Stimulated activated CD4-positive, alpha-beta T cell treated with anti-CD3 and anti-CD28 coated beads, Interleukin-1b, Interleukin-23, amount 100 ng/mL, for 1 hour (primary cell): ENCODE data around the gene GTF2F2.
"Not testable (repeated sequence)": the region's sequence is repeated elsewhere in the genome, so short reads cannot be mapped to it uniquely, and the experiment has no call there.

ENCODE experiments used
- DNase-seq, 2 donors: peaks; one replicate each; pipeline ENCODE4 v3.0.0-alpha.2; 2020; ENCODE audit warnings: low read depth in 2 of 2

The GTF2F2 gene

DNA sequence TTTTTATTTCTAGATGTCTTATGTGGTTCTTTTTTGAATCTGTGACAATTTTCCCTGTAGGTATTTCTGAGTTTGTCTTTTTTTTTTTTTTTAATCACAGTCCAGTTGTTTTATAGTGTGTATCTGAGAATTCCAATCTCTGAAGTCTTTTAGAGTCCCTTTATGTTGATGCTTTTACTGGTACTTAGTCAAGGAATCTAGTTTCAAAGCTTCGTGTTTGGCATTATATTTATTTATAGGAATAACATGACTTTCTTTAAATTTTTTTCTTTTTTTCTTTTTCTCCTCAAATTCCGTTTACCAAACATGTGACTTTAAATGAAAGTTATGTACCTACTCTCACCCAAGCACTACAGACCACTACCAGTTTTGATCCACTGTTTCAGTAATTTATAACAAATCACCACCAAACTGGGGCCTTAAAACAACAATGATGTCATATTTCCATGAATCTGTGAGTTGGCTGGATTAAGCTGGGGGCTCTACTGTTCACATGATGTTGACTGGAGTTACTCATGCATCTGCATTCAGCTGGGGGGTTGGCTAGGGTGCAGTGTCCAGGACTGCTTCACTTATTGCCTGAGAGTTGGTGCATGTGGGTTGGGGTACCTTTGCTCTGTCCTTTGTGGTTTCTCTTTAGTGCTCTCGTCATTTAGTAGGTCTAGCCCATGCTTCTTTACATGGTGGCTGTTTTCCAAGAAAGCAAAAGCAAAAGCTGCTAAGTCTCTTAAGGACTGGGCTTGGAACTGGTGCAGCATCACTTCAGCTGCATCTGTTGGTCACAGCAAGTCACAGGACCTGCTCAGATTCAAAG is 58.2 kb downstream of the GTF2F2 start:
- DNase-seq = no peak

DNA sequence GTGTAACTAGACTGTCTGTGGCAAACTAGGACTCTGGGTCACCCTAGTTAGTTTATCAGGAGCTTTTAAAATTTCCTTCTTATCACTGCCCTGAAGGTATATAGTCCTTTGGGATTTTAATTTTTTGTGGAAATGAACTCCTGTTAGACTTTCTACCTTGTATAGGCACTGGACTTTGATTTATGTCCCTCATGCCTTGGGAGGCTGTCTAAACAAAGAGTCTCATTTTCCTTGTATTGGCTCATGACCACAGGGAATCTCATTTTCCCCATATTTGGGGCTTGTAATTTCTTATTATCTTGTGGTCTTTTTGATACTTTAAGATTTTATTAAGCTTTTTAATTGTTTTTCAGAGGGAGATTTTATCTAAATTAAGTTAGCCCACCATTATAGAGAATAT is 59.1 kb downstream of the GTF2F2 start:
- no peak for DNase-seq

DNA sequence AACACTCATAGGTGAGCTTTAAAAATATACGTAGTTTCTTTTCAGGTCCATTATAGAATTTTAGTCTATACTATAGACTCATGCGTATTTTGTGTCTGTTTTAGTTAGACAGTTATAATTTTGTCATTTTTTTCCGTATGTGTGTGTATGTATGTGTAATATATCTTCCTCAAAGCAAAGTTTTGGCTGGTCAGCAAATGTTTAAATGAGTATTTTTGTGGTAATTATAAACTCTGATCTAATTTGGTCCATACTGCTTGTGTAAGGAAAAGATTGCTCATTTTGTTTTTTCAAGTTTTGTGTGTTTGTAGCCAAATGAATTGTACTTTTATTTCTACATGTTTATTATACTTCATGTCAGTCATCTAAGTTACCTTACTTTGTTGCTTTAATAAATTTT is 60.0 kb downstream of the GTF2F2 start:
- no peak for DNase-seq

DNA sequence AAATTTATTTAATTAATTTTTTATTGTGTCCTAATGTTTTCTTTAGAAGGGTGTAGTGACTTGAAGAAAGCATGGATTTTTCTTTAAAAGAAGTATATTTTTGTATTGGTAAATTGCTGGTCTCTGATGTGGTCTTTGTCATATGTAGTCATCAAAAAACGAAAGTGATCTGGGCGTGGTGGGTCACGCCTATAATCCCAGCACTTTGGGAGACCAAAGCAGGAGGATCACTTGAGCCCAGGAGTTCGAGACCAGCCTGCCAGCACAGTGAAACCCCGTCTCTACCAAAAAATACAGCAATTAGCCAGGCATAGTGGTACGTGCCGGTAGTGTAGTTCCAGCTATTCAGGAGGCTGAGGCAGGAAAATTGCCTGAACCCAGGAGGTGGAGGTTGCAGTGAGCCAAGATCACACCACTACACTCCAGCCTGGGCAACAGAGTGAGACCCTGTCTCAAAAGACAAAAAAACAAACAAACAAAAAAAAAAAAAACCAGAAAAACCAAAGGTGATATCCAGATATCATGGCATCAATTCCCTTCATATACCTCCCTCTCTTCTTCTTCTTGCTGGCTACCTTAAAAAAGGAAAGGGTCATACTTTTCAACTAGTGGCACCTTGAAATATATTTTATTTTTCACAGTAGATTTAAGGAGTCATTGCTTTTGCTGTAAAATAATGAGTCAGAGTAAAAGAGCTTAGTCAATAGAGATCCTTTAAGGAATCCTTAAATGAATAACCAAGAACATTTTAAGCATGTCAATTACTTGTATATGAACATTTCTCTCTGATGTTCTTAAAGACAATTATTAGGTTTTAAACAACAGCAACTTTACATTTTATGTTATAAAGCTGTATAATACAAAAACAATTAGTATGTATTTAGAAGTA is 60.6 kb downstream of the GTF2F2 start:
- no peak for DNase-seq

DNA sequence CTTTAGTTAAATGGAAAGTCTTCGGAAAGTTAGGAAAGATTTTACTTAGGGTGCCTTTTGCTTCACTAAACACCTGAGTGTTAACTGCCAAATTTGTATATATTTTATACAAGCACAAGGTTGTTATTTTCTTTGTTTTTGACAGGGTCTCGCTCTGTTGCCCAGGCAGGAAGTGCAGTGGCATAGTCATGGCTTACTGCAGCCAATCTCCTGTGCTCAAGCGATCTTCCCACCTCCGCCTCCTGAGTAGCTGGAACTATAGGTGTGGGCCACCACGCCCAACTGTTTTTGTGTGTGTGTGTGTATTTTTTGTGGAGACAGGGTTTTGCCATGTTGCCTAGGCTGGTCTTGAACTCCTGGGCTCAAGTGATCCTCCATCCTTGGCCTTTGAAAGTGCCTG is 64.4 kb downstream of the GTF2F2 start:
- no peak for DNase-seq

DNA sequence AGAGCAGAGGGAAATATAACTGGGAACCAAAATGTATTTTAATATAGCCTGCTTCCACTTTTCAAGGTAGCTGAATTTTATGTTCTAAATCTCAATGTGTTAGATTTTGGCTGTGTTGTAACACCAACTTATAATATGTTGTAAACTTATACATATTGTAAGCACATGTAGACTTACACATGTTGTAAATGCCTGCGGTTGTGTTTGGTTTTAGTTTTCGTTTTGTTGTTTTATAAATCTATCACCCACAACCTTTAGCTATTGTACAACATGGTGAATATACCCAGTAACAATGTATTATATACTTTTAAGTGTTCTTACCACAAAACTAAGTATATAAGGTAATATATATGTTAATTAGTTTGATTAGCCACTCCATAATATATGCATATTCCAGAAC is 65.0 kb downstream of the GTF2F2 start:
- no peak for DNase-seq

DNA sequence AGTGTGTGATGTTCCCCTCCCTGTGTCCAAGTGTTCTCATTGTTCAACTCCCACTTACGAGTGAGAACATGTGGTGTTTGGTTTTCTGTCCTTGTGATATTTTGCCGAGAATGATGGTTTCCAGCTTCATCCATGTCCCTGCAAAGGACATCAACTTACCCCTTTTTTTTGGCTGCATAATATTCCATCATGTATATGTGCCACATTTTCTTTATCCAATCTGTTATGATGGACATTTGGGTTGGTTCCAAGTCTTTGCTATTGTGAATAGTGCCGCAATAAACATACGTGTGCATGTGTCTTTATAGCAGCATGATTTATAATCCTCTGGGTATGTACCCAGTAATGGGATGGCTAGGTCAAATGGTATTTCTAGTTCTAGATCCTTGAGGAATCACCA is 68.8 kb downstream of the GTF2F2 start:
- not testable (repeated sequence) for DNase-seq

DNA sequence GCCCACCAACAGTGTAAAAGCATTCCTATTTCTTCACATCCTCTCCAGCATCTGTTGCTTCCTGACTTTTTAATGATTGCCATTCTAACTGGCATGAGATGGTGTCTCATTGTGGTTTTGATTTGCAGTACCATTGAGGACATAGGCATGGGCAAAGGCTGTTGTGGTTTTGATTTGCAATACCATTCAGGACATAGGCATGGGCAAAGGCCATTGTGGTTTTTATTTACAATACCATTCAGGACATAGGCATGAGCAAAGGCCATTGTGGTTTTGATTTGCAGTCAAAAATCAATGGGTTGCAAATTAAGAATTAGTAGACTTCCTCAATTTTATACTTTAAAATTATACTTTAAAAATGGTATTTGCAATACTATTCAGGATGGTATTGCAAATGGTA is 69.2 kb downstream of the GTF2F2 start:
- DNase-seq = not testable (repeated sequence)

DNA sequence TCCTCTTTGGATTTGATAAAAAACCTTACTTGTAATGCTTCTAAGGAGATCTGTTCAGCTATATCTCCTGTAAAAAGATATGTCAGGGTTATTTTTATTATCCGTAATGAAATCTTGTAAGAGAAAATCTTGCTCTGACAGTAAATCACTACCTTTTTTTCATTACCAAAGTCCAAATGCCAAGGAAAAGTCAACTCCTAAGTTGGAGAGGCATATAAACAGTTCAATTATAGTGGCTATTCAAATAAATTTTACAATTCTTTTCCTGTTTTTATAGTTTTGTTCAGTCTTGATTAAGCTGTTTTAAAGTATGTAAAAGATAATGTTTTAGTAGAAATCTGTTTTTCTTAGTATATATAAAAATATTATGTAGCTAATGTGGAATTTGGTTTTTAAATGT is 71.6 kb downstream of the GTF2F2 start:
- DNase-seq = no peak

DNA sequence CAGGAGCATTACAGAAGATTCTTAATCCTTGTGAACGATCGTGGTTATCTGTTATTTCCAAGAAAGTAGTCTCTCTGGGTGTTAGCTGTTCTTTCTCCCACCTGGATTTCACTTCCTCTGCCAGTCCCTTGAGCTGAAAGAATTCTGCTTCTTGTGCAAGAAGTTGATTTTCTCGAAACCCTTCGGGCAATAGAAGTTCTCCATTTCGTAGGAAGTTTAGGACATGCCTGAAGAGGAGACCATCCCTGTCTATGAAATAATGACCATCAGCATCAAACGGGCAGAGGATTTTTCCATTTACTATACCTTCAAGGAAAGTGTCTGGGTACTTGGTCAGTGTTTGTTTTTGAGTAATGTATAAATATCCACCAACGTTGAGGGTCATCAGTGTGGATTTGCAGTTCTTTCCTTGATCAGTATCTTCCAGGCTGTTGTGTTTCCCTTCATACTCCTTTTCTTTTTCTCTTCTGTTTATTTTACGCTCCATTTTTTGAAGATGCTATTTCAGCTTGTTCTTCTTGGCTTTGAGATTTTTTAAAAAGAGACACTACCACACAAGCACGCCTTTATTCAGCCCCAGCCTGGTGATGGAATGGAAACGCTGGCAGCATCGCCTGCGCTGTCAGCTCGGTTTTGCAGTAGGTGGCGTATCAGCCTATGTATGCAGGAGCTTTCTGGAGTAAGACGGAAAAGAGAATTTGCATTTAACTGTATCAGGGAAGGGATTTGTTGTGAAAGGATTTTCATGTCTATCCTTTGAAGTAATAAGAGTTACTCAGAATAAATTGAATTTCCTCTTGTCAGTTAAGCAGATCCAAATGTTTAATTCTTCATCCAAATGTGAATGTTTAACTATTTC is 74.0 kb downstream of the GTF2F2 start:
- DNase-seq = no peak

DNA sequence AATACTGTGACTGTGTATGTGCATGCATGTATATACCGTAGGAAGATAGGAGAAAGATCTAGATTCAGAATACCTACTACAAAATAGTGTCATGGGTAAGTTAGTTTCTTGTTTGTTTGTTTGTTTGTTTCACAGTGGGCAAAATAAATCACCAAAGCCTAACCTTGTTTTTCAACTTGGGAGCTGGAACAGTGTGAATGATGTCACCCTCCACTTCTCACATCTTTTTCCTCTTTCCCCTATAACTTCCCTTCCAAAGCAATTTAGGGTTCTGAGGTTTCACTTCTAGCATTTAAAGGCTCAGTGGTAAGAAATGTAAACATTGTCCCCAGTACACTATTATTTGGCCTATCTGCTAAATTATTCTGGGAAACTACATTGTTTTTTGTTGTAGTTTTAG is 75.1 kb downstream of the GTF2F2 start:
- no peak for DNase-seq

DNA sequence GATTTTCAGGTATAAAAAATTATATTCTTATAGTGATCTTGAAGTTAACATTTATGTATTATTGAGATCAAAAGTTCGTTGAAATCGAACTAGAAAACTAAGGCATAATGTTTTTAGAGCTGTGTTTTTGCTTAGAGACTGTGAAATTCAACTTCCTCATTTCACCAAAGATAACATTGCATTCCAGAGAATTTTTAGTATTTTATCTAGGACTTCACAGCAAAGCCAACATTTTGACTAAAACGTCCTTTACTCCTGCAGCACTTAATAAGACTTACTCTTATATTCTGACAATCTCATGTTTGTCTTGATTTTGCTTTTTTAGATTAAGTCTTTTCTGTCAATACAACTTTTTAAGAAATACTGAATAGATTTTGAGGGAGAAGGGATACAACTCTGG is 75.8 kb downstream of the GTF2F2 start:
- no peak for DNase-seq

DNA sequence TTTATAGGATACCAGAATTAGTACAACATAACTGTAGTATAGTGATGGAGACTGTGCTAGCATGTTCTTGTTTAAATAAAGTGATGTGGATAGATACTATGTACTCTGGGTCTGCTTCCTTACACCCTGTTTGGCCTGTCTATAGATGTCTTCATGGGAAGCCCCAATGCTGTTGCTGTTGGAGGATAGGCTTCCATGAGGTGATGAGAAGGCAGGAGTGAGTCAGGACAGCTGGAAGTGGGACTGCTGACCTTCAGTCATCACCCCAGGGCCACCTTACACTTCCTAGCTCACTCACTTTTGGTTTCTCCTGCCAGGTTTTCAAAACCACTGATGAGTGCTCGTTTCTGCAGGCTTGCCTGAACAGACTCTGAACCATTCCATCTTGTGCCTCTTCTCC is 76.3 kb downstream of the GTF2F2 start:
- no peak for DNase-seq

DNA sequence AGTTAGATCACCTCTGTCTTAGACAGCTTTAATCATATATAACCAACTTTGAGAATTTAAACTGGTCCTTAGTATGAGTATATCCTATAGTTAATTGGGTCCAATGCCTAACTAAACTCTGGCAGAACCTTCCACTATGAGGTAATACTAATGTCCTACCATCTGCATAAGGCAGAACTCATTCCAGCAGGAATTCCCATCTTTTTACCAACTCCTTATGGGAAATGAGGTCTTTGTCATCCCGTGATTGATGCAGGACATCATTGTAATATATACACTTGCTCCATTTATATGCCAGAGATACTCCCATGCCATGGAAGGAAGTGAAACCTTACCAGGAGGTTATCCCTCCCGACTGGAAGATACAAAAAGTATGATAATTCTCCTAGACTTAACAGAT is 77.7 kb downstream of the GTF2F2 start:
- no peak for DNase-seq

DNA sequence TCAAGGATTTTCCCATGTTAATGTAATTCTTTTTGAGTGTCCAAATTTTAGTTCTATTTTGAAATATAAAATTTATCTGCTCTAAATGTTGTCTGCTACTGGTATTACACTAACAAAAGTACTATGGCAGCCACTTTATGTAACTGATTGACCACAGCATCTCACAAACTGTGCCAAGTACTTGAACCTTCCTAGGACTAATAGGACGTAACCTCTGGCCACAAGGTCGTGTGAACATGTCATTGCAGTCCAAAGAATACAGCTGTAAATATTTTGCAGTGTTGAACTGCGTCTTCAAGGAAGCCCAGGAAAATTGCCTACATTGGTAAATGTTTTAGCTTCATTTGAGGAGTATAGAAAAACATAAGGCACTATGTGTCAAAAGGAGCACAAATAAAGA is 78.6 kb downstream of the GTF2F2 start:
- no peak for DNase-seq

DNA sequence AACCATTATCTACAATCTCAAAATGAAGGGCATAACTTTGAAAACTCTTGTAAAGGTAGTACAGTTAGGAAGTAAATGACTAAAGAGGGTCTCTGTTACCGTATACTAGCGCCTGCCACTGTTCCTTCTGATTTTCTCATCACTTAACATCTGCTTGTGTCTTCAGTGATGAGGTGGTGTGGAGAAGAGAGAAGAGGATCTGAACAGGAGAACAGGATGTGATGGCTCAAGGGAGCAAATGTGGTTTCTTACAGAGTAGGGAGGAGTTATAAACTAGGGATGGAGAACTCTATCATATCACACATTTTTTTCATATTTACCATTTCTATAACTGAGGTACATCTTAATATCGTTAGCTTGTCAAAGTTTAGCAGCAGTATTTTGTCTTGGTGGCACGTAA is 79.4 kb downstream of the GTF2F2 start:
- DNase-seq = no peak

DNA sequence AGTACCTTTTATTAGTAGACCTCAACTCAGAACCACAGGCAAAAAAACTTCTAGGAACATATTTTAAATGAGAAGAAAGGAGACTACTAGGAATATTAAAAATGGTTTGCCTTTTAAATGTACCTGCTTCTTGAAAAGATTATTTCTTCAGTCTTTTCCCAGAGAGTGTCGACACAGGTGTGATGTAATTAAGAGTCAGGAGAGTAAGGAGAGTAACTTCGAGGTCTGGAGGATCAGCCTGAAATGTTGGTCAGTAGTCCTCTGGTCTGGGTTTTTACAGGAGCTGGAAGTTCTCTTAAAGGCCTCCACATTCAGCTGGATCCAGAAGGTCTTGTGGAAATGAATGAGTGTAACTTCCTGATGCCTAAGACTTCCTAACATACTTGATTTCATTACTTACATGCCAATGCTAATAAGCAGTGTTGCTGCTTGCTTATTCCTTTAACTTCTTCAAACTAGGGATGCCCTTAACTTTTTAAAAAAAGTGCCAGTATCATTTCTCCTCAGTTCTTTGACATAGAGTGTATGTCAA is 80.5 kb downstream of the GTF2F2 start, which contains the start of gene KCTD4:
KCTD4 (minus strand) TSS at position 345 of the 532 bp plus-strand sequence. CDS start 6,478 bp downstream, outside the sequence.
- no peak for DNase-seq

DNA sequence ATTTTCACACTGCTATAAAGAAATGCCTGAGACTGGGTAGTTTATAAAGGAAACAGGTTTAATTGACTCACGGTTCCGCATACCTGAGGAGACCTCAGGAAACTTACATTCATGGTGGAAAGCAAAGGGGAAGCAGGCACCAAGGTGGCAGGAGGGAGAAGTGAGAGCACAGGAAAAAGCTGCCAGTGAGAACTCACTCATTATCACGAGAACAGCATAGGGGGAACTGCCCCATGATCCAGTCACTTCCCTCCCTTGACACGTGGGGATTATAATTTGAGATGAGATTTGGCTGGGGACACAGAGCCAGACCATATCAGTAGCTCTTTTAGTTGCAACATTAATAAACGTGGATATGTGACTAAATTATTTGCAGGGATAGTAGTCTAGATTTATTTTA is 84.8 kb downstream of the GTF2F2 start:
- no peak for DNase-seq

DNA sequence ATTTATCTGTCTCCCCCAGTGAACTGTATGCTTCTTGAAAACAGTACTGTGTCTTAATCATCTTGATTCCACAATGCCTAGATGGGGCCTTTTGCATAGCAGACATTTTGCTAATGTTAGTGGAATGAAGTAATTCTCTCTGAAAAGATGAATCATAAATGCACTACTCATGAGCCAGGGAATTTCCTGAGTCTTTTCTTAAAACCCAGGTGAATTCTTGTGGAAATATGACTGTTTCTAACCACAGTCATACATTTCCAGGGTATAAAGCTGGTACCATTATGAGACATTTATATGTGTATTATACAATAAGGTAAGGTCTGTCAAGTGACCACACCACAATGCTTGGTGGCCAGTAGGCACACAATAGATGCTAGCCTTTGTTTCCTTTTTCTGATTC is 86.0 kb downstream of the GTF2F2 start:
- DNase-seq = no peak

DNA sequence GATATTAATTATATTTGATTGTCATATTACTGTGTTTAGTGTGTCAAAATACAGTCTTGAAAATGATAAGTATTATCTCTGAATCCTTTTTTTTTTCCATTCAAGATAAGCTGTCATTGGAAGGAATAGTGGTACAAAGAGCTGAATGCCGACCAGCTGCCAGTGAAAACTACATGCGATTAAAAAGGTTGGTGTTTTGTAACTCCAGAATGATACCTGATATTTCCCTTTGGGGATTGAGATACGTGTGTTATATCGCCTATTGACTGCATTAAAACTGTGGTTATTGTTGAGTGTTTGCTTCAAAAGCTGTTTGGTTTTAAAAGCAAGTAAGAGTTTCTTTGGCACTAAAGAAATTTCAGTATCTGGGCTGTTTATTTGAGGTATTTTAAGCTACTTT is 87.0 kb downstream of the GTF2F2 start:
- no peak for DNase-seq

DNA sequence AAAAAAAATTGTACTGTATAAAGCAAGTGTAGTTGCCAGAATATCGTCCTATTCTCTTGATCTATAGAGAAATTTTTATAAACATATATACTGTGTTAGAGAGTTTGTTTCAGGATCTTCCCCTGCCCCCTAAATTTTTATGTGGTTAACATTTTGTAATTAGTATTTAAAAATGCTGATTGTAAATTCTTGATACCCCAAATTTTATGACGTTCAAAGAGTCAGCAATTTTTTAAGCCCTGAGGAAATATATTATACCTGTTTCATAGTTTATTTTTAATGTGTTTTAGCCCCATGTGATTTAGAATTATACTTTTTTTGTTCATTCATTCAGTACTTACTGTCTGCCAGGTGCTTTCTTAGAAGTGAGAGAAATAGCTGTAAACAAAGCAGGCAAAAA is 87.8 kb downstream of the GTF2F2 start:
- DNase-seq = no peak

DNA sequence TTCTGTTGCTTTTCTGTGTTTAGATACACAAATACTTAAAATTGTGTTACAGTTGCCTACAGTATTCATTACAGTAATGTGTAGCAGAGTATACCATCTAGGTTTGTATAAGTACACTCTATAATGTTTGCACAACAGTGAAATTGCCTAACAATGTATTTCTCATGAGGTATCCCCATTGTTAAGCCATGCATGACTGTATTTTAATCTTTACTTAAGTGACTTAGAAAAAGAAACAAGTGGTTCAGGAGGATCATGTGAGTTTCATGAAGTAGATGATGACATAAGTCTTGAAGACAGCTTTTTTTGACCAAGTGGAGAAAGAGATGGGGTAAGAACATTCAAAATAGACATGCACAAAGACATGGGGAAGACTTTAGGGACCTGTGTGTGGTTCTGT is 88.9 kb downstream of the GTF2F2 start:
- no peak for DNase-seq
